GM10266 (cell line): Measurements from ENCODE around the gene NUAK1.

Experiments used
- DNase-seq: peaks from one replicate; pipeline ENCODE4 v3.0.0; 2012; ENCODE audit errors: extremely low spot score
- CTCF ChIP-seq: IDR thresholded peaks from 2 replicates; pipeline ENCODE4 v1.5.1; 2012; ENCODE audit warnings: mild to moderate bottlenecking, low read depth; ENCODE audit not compliant: control insufficient read depth, insufficient read depth; ENCODE audit errors: missing control alignments

NUAK1 gene

GRCh38 chr12:106031761-106032622, 106.8 kb downstream of the NUAK1 start:
- DNase-seq = no peak
- TF ChIP-seq CTCF = no peak

- no peak for DNase-seq
- TF ChIP-seq CTCF = no peak
Measured at GRCh38 chr12:106030210-106031071, 108.3 kb downstream of the NUAK1 start.

GRCh38 chr12:106029532-106029931, 109.2 kb downstream of the NUAK1 start:
- TF ChIP-seq CTCF = no peak
- no peak for DNase-seq

- no peak for TF ChIP-seq CTCF
- DNase-seq = no peak
Measured at GRCh38 chr12:106027911-106028310, 110.8 kb downstream of the NUAK1 start.

- no peak for TF ChIP-seq CTCF
- no peak for DNase-seq
Measured at GRCh38 chr12:106027286-106027685, 111.5 kb downstream of the NUAK1 start.

GRCh38 chr12:106025129-106025528, 113.6 kb downstream of the NUAK1 start:
- DNase-seq = no peak
- TF ChIP-seq CTCF = no peak
